Epithelial cell of proximal tubule (primary cell): ENCODE results near the gene ZNF362. TPM values are rescaled to one million over a fixed set of nuclear protein-coding genes. Genes with fewer than 3 reads are reported as not detected.

Source experiments
- DNase-seq: peaks from one replicate; pipeline ENCODE4 v3.0.0-alpha.2; 2011; ENCODE audit warnings: low read depth
- H3K4me3 ChIP-seq: 2 replicates; pipeline ENCODE4 v1.5.1; 2011; ENCODE audit warnings: low read depth, mild to moderate bottlenecking, low read length
- CTCF ChIP-seq: conservative IDR thresholded peaks from 2 replicates; pipeline ENCODE4 v1.5.1; 2012; ENCODE audit warnings: low read depth, mild to moderate bottlenecking, low read length
- total RNA-seq: library from RNA; depleted of rRNA; stranded (reverse); fragments of >200 nt; gene quantifications from 2 replicates; pipeline ENCODE4 v1.2.3, GENCODE V29; 2015

The ZNF362 gene
- total RNA-seq, 1 donor from 2014 or later, result 17.6 TPM

- TF ChIP-seq CTCF, result no peak
- peak overlapping the region; percentile 75 for H3K4me3 ChIP-seq
- no peak for DNase-seq
These were observed 92.9 kb downstream of the ZNF362 start for GRCh38 chr1:33349081-33349759.

GRCh38 chr1:33349778-33350610 is 93.7 kb downstream of the ZNF362 start:
- no peak for TF ChIP-seq CTCF
- no peak for DNase-seq
- peak overlapping the region; percentile 75 for H3K4me3 ChIP-seq

Other genes starting within 250 kb of the ZNF362 start
- gene AK2, start 219.6 kb upstream of the ZNF362 start, total RNA-seq, result 237 and 276 TPM in 2 replicates
- gene AZIN2, start 175.3 kb upstream of the ZNF362 start, total RNA-seq, result 0.98 and 9.6 TPM in 2 replicates
- gene TRIM62, start 74.4 kb upstream of the ZNF362 start, total RNA-seq, result 1.4 and 3.2 TPM in 2 replicates
- gene A3GALT2, start 64.6 kb downstream of the ZNF362 start, total RNA-seq, result not detected in 2 replicates
- 140 and 203 TPM in 2 replicates for gene PHC2, start 174.6 kb downstream of the ZNF362 start, total RNA-seq
- 3.1 and 4.0 TPM in 2 replicates for gene ZSCAN20, start 216.2 kb downstream of the ZNF362 start, total RNA-seq